HepG2 (cell line): ENCODE results near the gene PARP3. TPM values are rescaled to one million over a fixed set of nuclear protein-coding genes. Genes with fewer than 3 reads are reported as not detected.
A peak's percentile ranks its signal among the peaks of the same experiment; 100 is the strongest.

Experiments
- BRD4 ChIP-seq: sonication (generic); formaldehyde crosslinking; IDR thresholded peaks from 2 replicates; pipeline ENCODE4 v1.4.0; 2020; ENCODE audit warnings: missing genetic modification reagents
- CSRNP2 ChIP-seq: sonication (generic); formaldehyde crosslinking; conservative IDR thresholded peaks from 2 replicates; pipeline ENCODE4 v1.8.0; 2022; ENCODE audit warnings: low read depth, missing genetic modification reagents
- DNMT3B ChIP-seq: conservative IDR thresholded peaks from 2 replicates; pipeline ENCODE4 v1.6.1; 2016; ENCODE audit warnings: missing biosample characterization, control low read depth
- GLI4 ChIP-seq: sonication (generic); formaldehyde crosslinking; IDR thresholded peaks from 2 replicates; pipeline ENCODE4 v1.5.1; 2020; ENCODE audit warnings: missing genetic modification reagents, mild to moderate bottlenecking, moderate library complexity, borderline replicate concordance
- MXD3 ChIP-seq: IDR thresholded peaks from 2 replicates; pipeline ENCODE4 v1.6.1; 2016; ENCODE audit warnings: mild to moderate bottlenecking, missing biosample characterization, missing genetic modification reagents
- NCOR1 ChIP-seq: fragments of 200-600 bp; sonication (generic); IDR thresholded peaks from 2 replicates; pipeline ENCODE4 v1.7.0; 2017; ENCODE audit warnings: antibody characterized with exemption, low read length, borderline replicate concordance
- SNAPC4 ChIP-seq: sonication (generic); formaldehyde crosslinking; IDR thresholded peaks from 2 replicates; pipeline ENCODE4 v1.4.0; 2020; ENCODE audit warnings: mild to moderate bottlenecking, missing genetic modification reagents
- SOX5 ChIP-seq: IDR thresholded peaks from 2 replicates; pipeline ENCODE4 v1.6.1; 2016; ENCODE audit warnings: borderline replicate concordance
- SP5 ChIP-seq: IDR thresholded peaks from 2 replicates; pipeline ENCODE4 v1.6.1; 2016; ENCODE audit warnings: low read depth, borderline replicate concordance
- ZNF503 ChIP-seq: sonication (generic); formaldehyde crosslinking; IDR thresholded peaks from 2 replicates; pipeline ENCODE4 v1.4.0; 2020; ENCODE audit warnings: missing genetic modification reagents
- ZNF562 ChIP-seq: sonication (generic); formaldehyde crosslinking; IDR thresholded peaks from 2 replicates; pipeline ENCODE4 v1.8.0; 2022; ENCODE audit warnings: missing genetic modification reagents, borderline replicate concordance
- ZNF782 ChIP-seq: sonication (generic); formaldehyde crosslinking; IDR thresholded peaks from 2 replicates; pipeline ENCODE4 v1.4.0; 2020; ENCODE audit warnings: missing genetic modification reagents, mild to moderate bottlenecking, borderline replicate concordance
- ZNF800 ChIP-seq: sonication (generic); formaldehyde crosslinking; IDR thresholded peaks from 2 replicates; pipeline ENCODE4 v1.4.0; 2020; ENCODE audit warnings: missing genetic modification reagents
- ZSCAN22 ChIP-seq: sonication (generic); formaldehyde crosslinking; IDR thresholded peaks from 2 replicates; pipeline ENCODE4 v1.4.0; 2020; ENCODE audit warnings: mild to moderate bottlenecking, missing genetic modification reagents
- ZSCAN5A ChIP-seq: sonication (generic); formaldehyde crosslinking; IDR thresholded peaks from 2 replicates; pipeline ENCODE4 v1.8.0; 2022; ENCODE audit warnings: mild to moderate bottlenecking, missing genetic modification reagents, borderline replicate concordance
- polyA plus RNA-seq, 8 experiments: library from polyadenylated mRNA; depleted of rRNA in 3 of 8; stranded (reverse) in 7 of 8; unstranded in 1 of 8; fragments of >200 nt; fragmentation: Illumina TruSeq in 4 of 8; extraction: Trizol in 4 of 8; gene quantifications; 2 replicates each; pipeline versions ENCODE4 v1.2.1 to v1.2.3, GENCODE V29; 2011 to 2016; ENCODE audit warnings: low read depth in 4 of 8, missing spikeins in 1 of 8, mixed read lengths in 1 of 8; ENCODE audit not compliant: insufficient read depth in 1 of 8
- total RNA-seq, 5 experiments: library from RNA; depleted of rRNA; stranded (reverse); fragments of >200 nt; fragmentation: Illumina TruSeq; extraction: Trizol; gene quantifications; 2 replicates each; pipeline ENCODE4 v1.2.3, GENCODE V29; 2016; ENCODE audit warnings: low read depth in 1 of 5

The PARP3 gene
- total and polyA plus RNA-seq, 2 of the 13 experiments (the other 11 are each of a cell fraction or from before 2014, with no cell fraction given): 11.2 to 21.5 TPM

GRCh38 chr3:51942603-51943450 is 664 bp downstream of the PARP3 start (continued):
- TF ChIP-seq ZNF800 (CRISPR knock-in tag) (no peak), NCOR1 (0 out of 2 replicates have a peak, but pooled peaks have one; percentile 19), MXD3 (no peak), SOX5 (CRISPR knock-in tag) (no peak; the same call in 1 of the 2 replicates), ZSCAN22 (no peak), SNAPC4 (CRISPR knock-in tag) (0 out of 2 replicates have a peak, but pooled peaks have one; percentile 15), ZSCAN5A (CRISPR knock-in tag) (no peak), GLI4 (CRISPR knock-in tag) (no peak), ZNF503 (CRISPR knock-in tag) (0 out of 2 replicates have a peak, but pooled peaks have one; percentile 13), BRD4 (CRISPR knock-in tag) (no peak; the same call in 1 of the 2 replicates), CSRNP2 (CRISPR knock-in tag) (no peak), SP5 (CRISPR knock-in tag) (peak; percentile 30; the same call in 1 of the 2 replicates), ZNF562 (CRISPR knock-in tag) (no peak), DNMT3B (CRISPR knock-in tag) (no peak), ZNF782 (CRISPR knock-in tag) (no peak)
